Right lobe of liver (tissue), 4 donors: ENCODE data around the gene GJA4.
A peak's percentile ranks its signal among the peaks of the same experiment; 100 is the strongest.

Experiments used
- CTCF ChIP-seq, 4 donors: fragments of 200-600 bp in 3 of 4; fragments of 450-650 bp in 1 of 4; IDR thresholded peaks; one replicate each; pipeline versions ENCODE4 v1.5.1 to v1.8.0; 2016 to 2022; ENCODE audit warnings: antibody characterized with exemption in 4 of 4, mild to moderate bottlenecking in 2 of 4
- POLR2A ChIP-seq: fragments of 450-650 bp; IDR thresholded peaks from one replicate; pipeline ENCODE4 v1.6.1; 2017; ENCODE audit warnings: antibody characterized with exemption, mild to moderate bottlenecking
- donor health status: DM: no; HTN: no; CAD: no.
- donor health status: DM: no; HTN: no; CAD: no.
- donor health status: DM: no; HTN: yes; CAD: no.

GRCh38 chr1:34787461-34788420 is 5.1 kb upstream of the GJA4 start:
- TF ChIP-seq CTCF (IDR thresholded peaks at IDR 0.05) (peak; percentile 27 to 31 (median 30)), POLR2A (no peak)
